GM21737 (cell line): ENCODE data around the gene GLT6D1.

ENCODE experiments used
- ATAC-seq: cut with Tn5 transposase; IDR thresholded peaks from one replicate; pipeline ENCODE4 v1.9.1; 2021; ENCODE audit warnings: mild to moderate bottlenecking, moderate library complexity; ENCODE audit not compliant: unreplicated experiment

GLT6D1 gene

GRCh38 chr9:135609366-135609955, 29.9 kb downstream of the GLT6D1 start:
- no peak for ATAC-seq

- ATAC-seq, result no peak
Measured at GRCh38 chr9:135608999-135609317, 30.4 kb downstream of the GLT6D1 start.

GRCh38 chr9:135608294-135608998, 30.9 kb downstream of the GLT6D1 start:
- ATAC-seq, result no peak

GRCh38 chr9:135607401-135608293, 31.7 kb downstream of the GLT6D1 start:
- no peak for ATAC-seq

GRCh38 chr9:135606885-135607259, 32.5 kb downstream of the GLT6D1 start:
- ATAC-seq, result no peak

GRCh38 chr9:135605238-135605781, 34.0 kb downstream of the GLT6D1 start:
- ATAC-seq, result no peak

GRCh38 chr9:135604437-135605237, 34.7 kb downstream of the GLT6D1 start:
- no peak for ATAC-seq

- no peak for ATAC-seq
Measured at GRCh38 chr9:135602789-135603481, 36.4 kb downstream of the GLT6D1 start.

GRCh38 chr9:135601988-135602387, 37.4 kb downstream of the GLT6D1 start:
- no peak for ATAC-seq

- no peak for ATAC-seq
Measured at GRCh38 chr9:135600296-135600817, 39.0 kb downstream of the GLT6D1 start.

GRCh38 chr9:135596211-135596610, 43.1 kb downstream of the GLT6D1 start:
- ATAC-seq, result no peak

- ATAC-seq, result no peak
Measured at GRCh38 chr9:135592625-135593024, 46.7 kb downstream of the GLT6D1 start.

- no peak for ATAC-seq
Measured at GRCh38 chr9:135592331-135592590, 47.1 kb downstream of the GLT6D1 start.

- ATAC-seq, result no peak
Measured at GRCh38 chr9:135591506-135592330, 47.6 kb downstream of the GLT6D1 start.

- no peak for ATAC-seq
Measured at GRCh38 chr9:135590486-135591079, 48.8 kb downstream of the GLT6D1 start.

- no peak for ATAC-seq
Measured at GRCh38 chr9:135589596-135590485, 49.5 kb downstream of the GLT6D1 start.

- no peak for ATAC-seq
Measured at GRCh38 chr9:135588886-135589595, 50.3 kb downstream of the GLT6D1 start.
